ENCODE results near the gene RPS6KL1. TPM values are rescaled to one million over a fixed set of nuclear protein-coding genes. Genes with fewer than 3 reads are reported as not detected.
A peak's percentile ranks its signal among the peaks of the same experiment; 100 is the strongest.

Gene RPS6KL1
- total and polyA plus RNA-seq, 8 donors: 0.62 to 6.7 (median 1.2) TPM

DNA sequence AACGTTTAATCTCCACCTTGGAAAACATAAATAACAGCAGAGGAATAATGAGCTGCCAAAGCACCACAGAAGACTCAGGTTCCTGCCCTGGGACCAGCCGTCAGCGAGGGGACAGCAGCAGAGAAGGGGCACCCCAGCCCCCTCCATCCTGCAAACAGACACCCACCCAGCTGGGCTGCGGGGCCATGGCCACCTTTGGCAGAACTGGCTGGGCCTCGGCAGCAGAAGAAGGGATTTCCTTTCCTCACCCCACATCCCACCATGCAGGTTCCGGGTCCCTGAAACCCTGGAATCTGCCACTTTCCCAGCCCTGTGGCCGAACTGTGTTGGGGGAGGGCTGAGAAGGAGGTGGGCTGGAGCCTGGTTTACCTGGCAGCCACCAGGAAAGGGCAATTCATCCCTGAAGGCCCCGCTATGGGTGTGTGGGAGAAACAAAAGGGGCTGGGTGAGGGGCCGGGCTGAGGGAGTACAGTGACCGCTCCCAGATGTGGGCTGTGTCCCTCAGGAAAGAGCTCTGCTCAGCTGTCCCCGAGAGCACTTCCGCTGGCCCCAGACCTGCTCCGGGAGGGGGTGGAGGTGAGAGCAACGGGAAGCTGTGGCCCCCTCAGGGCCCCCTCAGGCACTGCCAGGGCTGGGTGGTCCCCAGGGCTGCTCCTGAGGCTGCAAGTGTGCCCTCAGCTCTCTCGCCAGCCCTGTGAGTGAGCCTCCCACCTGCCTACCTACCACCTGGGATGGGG, 28.6 kb upstream of the RPS6KL1 start:
- Histone ChIP-seq H3K4me1 (peaks cover 5 to 19% of the 10 kb centered on the region in 2 donors), H3K4me3 (no peak overlapping the region), H3K27me3 (peaks cover 0 to 50% of the 10 kb centered on the region in 2 donors), H3K9me3 (no peaks in the 10 kb centered on the region), H3K27ac (no peak overlapping the region), H3K36me3 (no peaks in the 10 kb centered on the region)
- DNase-seq (peak in 1 of 4 donors; percentile 51), ATAC-seq (no peak)
- intact Hi-C loops (cut with DNase I): no loop called here
- TF ChIP-seq, protein P1, sequence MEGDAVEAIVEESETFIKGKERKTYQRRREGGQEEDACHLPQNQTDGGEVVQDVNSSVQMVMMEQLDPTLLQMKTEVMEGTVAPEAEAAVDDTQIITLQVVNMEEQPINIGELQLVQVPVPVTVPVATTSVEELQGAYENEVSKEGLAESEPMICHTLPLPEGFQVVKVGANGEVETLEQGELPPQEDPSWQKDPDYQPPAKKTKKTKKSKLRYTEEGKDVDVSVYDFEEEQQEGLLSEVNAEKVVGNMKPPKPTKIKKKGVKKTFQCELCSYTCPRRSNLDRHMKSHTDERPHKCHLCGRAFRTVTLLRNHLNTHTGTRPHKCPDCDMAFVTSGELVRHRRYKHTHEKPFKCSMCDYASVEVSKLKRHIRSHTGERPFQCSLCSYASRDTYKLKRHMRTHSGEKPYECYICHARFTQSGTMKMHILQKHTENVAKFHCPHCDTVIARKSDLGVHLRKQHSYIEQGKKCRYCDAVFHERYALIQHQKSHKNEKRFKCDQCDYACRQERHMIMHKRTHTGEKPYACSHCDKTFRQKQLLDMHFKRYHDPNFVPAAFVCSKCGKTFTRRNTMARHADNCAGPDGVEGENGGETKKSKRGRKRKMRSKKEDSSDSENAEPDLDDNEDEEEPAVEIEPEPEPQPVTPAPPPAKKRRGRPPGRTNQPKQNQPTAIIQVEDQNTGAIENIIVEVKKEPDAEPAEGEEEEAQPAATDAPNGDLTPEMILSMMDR (IDR thresholded peaks at IDR 0.05): no peak

DNA sequence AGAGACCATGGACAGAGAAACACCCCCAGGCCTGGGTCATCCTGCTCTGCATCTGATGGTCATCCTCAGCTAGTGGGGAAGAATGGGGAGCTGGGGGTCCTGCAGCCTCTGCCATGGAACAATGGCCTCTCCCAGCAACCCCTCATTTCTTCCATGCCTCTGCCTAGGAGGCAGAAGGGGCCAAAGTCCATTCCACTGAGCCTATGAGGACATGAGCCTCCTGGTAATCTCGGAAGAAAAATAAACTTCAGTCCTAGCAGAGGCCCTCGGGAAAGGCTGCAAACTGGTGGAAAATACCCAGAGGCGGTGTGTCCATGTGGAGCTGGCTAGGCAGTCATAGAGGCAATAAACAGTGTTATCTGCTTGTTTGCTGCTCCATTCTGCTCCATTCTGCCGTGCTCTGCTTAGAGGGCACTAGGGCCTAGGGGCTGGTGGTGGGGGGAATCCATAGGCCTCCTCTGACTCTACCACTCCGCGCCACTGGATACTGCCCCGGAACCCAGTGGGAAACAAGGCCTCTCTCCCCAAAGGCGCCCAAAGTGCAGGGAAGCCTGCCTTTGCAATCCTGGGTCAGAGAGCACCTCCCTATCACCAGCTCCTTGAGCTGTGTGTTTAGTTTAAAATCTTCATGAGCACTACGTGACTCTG, 27.9 kb upstream of the RPS6KL1 start:
- H3K27ac ChIP-seq: no peak overlapping the region
- TF ChIP-seq, protein P1 (IDR thresholded peaks at IDR 0.05): no peak
- ATAC-seq: no peak
- peaks cover 0 to 48% of the 10 kb centered on the region in 2 donors for H3K27me3 ChIP-seq
- DNase-seq: peak in 1 of 4 donors; percentile 31
- no peak overlapping the region for H3K4me3 ChIP-seq
- H3K4me1 ChIP-seq: peaks cover 5 to 26% of the 10 kb centered on the region in 2 donors
- intact Hi-C loops (cut with DNase I): no loop called here
- H3K36me3 ChIP-seq: no peaks in the 10 kb centered on the region
- no peaks in the 10 kb centered on the region for H3K9me3 ChIP-seq

DNA sequence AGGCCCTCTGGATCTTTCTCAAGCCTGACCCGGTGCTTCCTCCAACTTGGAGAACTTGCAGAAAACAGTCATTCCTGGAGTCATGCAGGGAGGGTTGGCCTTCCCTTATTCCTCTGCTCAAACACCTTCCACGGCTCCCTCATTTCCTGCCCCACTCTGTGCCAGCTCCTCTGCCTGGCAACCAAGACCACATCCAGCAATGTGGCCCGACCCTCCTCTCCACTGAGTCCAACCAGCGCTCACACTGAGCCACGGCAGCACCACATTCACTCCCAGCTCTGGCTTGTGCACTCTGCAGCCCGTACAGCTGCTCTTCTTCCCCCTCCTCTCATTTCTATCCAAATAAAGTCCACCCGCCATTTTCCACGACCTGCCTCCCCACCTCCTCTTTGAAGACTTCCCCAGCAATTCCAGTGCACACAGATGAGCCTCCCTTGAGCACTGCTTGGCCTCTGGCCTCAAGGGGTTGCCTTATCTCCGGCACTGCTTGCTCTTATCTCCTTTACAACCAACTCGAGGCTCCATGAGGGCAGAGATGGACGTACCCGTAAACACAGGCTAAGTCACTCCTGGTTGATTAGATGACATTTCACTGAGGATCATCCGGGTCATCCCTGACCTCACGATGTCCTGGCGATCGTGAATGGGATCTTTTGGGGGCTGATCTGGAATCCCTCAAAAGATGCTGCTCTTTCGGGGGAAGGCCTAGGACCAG, 27.0 kb upstream of the RPS6KL1 start:
- Histone ChIP-seq H3K36me3 (no peaks in the 10 kb centered on the region), H3K27me3 (peaks cover 0 to 39% of the 10 kb centered on the region in 2 donors), H3K9me3 (no peaks in the 10 kb centered on the region), H3K4me1 (peaks cover 1 to 22% of the 10 kb centered on the region in 2 donors), H3K27ac (no peak overlapping the region), H3K4me3 (no peak overlapping the region)
- TF ChIP-seq, protein P1 (IDR thresholded peaks at IDR 0.05): no peak
- ATAC-seq (no peak), DNase-seq (peak in 1 of 4 donors; percentile 58)
- intact Hi-C loops (cut with DNase I): loop anchor here in 1 of 2 donors (10.0 kb wide), 1 partner anchor 135 kb away; no protein-coding TSS in a partner anchor

DNA sequence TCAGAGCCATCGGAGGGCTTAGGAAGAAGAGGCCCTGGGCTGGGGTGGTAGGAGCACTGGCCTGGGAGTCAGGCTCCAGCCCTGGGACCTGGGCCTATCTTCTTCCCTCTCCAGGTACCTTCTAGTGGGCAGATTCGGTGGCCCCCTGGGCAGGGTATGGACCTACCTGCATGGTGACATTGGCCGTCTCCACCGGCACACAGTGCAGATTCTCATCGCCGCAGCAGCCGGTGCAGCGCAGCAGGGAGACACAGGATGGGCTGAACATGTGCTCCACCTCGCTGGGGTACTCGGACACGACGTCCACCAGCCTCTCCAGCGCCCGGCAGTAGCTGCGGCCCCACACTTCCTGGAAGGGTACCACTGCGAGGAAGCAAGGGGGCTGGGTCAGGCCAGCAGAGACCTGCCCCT, 26.1 kb upstream of the RPS6KL1 start:
- intact Hi-C loops (cut with DNase I): loop anchor here in 1 of 2 donors (10.0 kb wide), 1 partner anchor 136 kb away; no protein-coding TSS in a partner anchor
- H3K4me1 ChIP-seq: peaks cover 0 to 16% of the 10 kb centered on the region in 2 donors

More for the DNA sequence above, 26.1 kb upstream of the RPS6KL1 start:
- Histone ChIP-seq H3K36me3 (no peaks in the 10 kb centered on the region), H3K27me3 (peaks cover 0 to 30% of the 10 kb centered on the region in 2 donors), H3K4me3 (no peak overlapping the region), H3K27ac (no peak overlapping the region), H3K9me3 (no peaks in the 10 kb centered on the region)
- TF ChIP-seq, protein P1 (IDR thresholded peaks at IDR 0.05): no peak
- DNase-seq: peak in 1 of 4 donors; percentile 78
- no peak for ATAC-seq
